B cell (primary cell): ENCODE data around the gene MALRD1. TPM values are rescaled to one million over a fixed set of nuclear protein-coding genes. Genes with fewer than 3 reads are reported as not detected.

Experiments
- ATAC-seq: fragments of 200-7000 bp; cut with Tn5 transposase; one replicate; pipeline ENCODE4 v1.10.0; 2021; ENCODE audit warnings: low read depth, mild to moderate bottlenecking, moderate number of reproducible peaks, moderate library complexity
- CTCF ChIA-PET: fragments of 350-600 bp; sonication (Branson Sonifier 250); formaldehyde crosslinking; loops from one replicate; lab custom pipeline; 2021; ENCODE audit warnings: antibody characterized with exemption, inconsistent platforms; lab: Charles Lee
- POLR2A ChIA-PET: fragments of 350-600 bp; sonication (Branson Sonifier 250); formaldehyde crosslinking; loops from one replicate; lab custom pipeline; 2021; ENCODE audit warnings: antibody characterized with exemption; lab: Charles Lee
- DNase-seq: peaks from one replicate; pipeline ENCODE4 v3.0.0; 2013
- H2AFZ ChIP-seq: 2 replicates; pipeline ENCODE4 v1.6.1; 2012; ENCODE audit warnings: mild to moderate bottlenecking, low read depth, low read length; ENCODE audit not compliant: insufficient read depth, poor library complexity, severe bottlenecking
- H3K27ac ChIP-seq, 2 donors: 1 replicate in 1 of 2; 2 replicates in 1 of 2; pipeline ENCODE4 v1.5.1; 2012 to 2013; ENCODE audit warnings: low read length in 2 of 2, mild to moderate bottlenecking in 2 of 2, moderate library complexity in 1 of 2
- H3K27me3 ChIP-seq, 4 experiments: fragments of 200-600 bp in 1 of 4; sonication (generic) in 1 of 4; replicated peaks in 1 of 4; 1 replicate in 2 of 4; 2 replicates in 2 of 4; pipeline versions ENCODE4 v1.6.1 to v1.7.0; 2013 to 2016; ENCODE audit warnings: low read length in 3 of 4, mild to moderate bottlenecking in 2 of 4, mixed read lengths in 1 of 4, moderate library complexity in 1 of 4; ENCODE audit not compliant: insufficient read depth in 4 of 4, control insufficient read depth in 3 of 4; ENCODE audit errors: control extremely low read depth in 1 of 4
- H3K36me3 ChIP-seq, 2 experiments: replicated peaks in 1 of 2; 1 replicate in 1 of 2; 2 replicates in 1 of 2; pipeline versions ENCODE4 v1.6.1 to v1.7.1; 2013; ENCODE audit warnings: low read length in 1 of 2; ENCODE audit not compliant: insufficient read depth in 2 of 2, control insufficient read depth in 1 of 2; ENCODE audit errors: control extremely low read depth in 1 of 2, extremely low read depth in 1 of 2
- H3K4me1 ChIP-seq, 2 donors: fragments of 200-600 bp in 1 of 2; sonication (generic) in 1 of 2; 1 replicate in 1 of 2; 2 replicates in 1 of 2; pipeline versions ENCODE4 v1.5.1 to v1.6.1; 2013 to 2017; ENCODE audit warnings: low read length in 2 of 2; ENCODE audit not compliant: control insufficient read depth in 2 of 2, insufficient read depth in 2 of 2
- H3K4me2 ChIP-seq: replicated peaks from 2 replicates; pipeline ENCODE3; 2012; ENCODE audit warnings: mild to moderate bottlenecking, low read depth, low read length; ENCODE audit not compliant: poor library complexity, severe bottlenecking
- H3K4me3 ChIP-seq, 5 experiments: fragments of 200-600 bp in 1 of 5; sonication (generic) in 1 of 5; 1 replicate in 3 of 5; 2 replicates in 2 of 5; pipeline versions ENCODE4 v1.5.1 to v1.7.0; 2011 to 2016; ENCODE audit warnings: low read length in 4 of 5, mild to moderate bottlenecking in 4 of 5, low read depth in 2 of 5, control low read depth in 1 of 5, moderate library complexity in 1 of 5; ENCODE audit not compliant: insufficient read depth in 1 of 5; ENCODE audit errors: control extremely low read depth in 1 of 5, extremely low read depth in 1 of 5
- H3K79me2 ChIP-seq: fragments of 200-600 bp; sonication (generic); one replicate; pipeline ENCODE4 v1.6.0; 2016; ENCODE audit warnings: low read length; ENCODE audit not compliant: control insufficient read depth, insufficient read depth
- H3K9ac ChIP-seq: fragments of 200-600 bp; sonication (generic); 2 replicates; pipeline ENCODE4 v1.6.1; 2017; ENCODE audit warnings: mild to moderate bottlenecking, low read length, moderate library complexity
- H3K9me3 ChIP-seq, 3 donors: one replicate each; pipeline versions ENCODE4 v1.6.1 to v1.7.1; 2013; ENCODE audit warnings: low read length in 2 of 3; ENCODE audit not compliant: control insufficient read depth in 2 of 3, insufficient read depth in 1 of 3; ENCODE audit errors: control extremely low read depth in 1 of 3
- H4K20me1 ChIP-seq: 2 replicates; pipeline ENCODE4 v1.6.0; 2012; ENCODE audit warnings: mild to moderate bottlenecking, low read length; ENCODE audit not compliant: insufficient read depth, control insufficient read depth, poor library complexity, severe bottlenecking
- H3K27ac Mint-ChIP-seq: one replicate; pipeline ENCODE4 v1.8.0; 2021; ENCODE audit warnings: mixed read lengths
- H3K27me3 Mint-ChIP-seq: one replicate; pipeline ENCODE4 v1.8.0; 2021; ENCODE audit warnings: mixed read lengths
- H3K4me1 Mint-ChIP-seq: one replicate; pipeline ENCODE4 v1.8.0; 2021; ENCODE audit warnings: mixed read lengths
- H3K4me3 Mint-ChIP-seq: one replicate; pipeline ENCODE4 v1.8.0; 2021; ENCODE audit warnings: mixed read lengths
- H3K9me3 Mint-ChIP-seq: one replicate; pipeline ENCODE4 v1.8.0; 2022; ENCODE audit warnings: mixed read lengths; ENCODE audit not compliant: insufficient read depth
- CTCF ChIP-seq: fragments of 200-600 bp; IDR thresholded peaks from one replicate; pipeline ENCODE4 v1.8.0; 2022; ENCODE audit warnings: antibody characterized with exemption, mild to moderate bottlenecking
- EZH2 ChIP-seq: IDR thresholded peaks from 2 replicates; pipeline ENCODE4 v1.6.1; 2012; ENCODE audit warnings: borderline replicate concordance, low read depth, mild to moderate bottlenecking, moderate library complexity, low read length; ENCODE audit not compliant: insufficient read depth, poor library complexity, severe bottlenecking
- WGBS: methylation state at CpG from one replicate; pipeline ENCODE4 v1.1.5; 2013; ENCODE audit warnings: missing lambda C conversion rate; ENCODE audit not compliant: insufficient coverage; 5-methylcytosine and 5-hydroxymethylcytosine counted together
- intact Hi-C: fragments of 100-400 bp; cut with micrococcal nuclease; formaldehyde crosslinking; loops from one replicate; pipeline ENCODE4 v1.10.0; 2022
- polyA plus RNA-seq: library from polyadenylated mRNA; depleted of rRNA; stranded (reverse); fragments of >200 nt; gene quantifications from 2 replicates; pipeline ENCODE4 v1.2.3, GENCODE V29; 2012
- total RNA-seq, 2 donors: library from RNA; stranded (reverse); fragments of 120-200 nt in 1 of 2; gene quantifications; 1 replicate in 1 of 2; 2 replicates in 1 of 2; pipeline versions ENCODE4 v1.2.3 to v1.2.4, GENCODE V29; 2013 to 2022

The MALRD1 gene
- total and polyA plus RNA-seq, 2 donors (not counting 1 experiment from before 2014, with no cell fraction given), result not detected

GRCh38 chr10:19546224-19546623 is 497.6 kb downstream of the MALRD1 start:
- CTCF ChIA-PET, result no interaction called here
- Histone ChIP-seq H4K20me1 (no peaks in the 10 kb centered on the region), H3K36me3 (no peaks in the 10 kb centered on the region), H3K4me1 (no peaks in the 10 kb centered on the region), H3K9ac (no peak overlapping the region), H3K4me2 (no peak overlapping the region), H3K27ac (no peak overlapping the region), H2AFZ (no peak overlapping the region), H3K4me3 (no peak overlapping the region), H3K79me2 (no peaks in the 10 kb centered on the region), H3K9me3 (no peaks in the 10 kb centered on the region), H3K27me3 (no peaks in the 10 kb centered on the region)
- POLR2A ChIA-PET, result no interaction called here
- Mint-ChIP-seq H3K27me3 (no peaks in the 10 kb centered on the region), H3K27ac (no peak overlapping the region), H3K4me3 (no peak overlapping the region), H3K4me1 (no peaks in the 10 kb centered on the region), H3K9me3 (peaks cover 4% of the 10 kb centered on the region)
- DNase-seq (no peak), ATAC-seq (no peak)
- intact Hi-C loops, result no loop called here
- TF ChIP-seq EZH2 (no peak), CTCF (no peak)
- no CpG with 5 or more reads among the region's 3 CpGs for WGBS

- H3K27me3 ChIP-seq, result no peaks in the 10 kb centered on the region
- H3K9ac ChIP-seq, result no peak overlapping the region
- DNase-seq (no peak), ATAC-seq (no peak)
- 100% methylated on average over 1 of the region's 2 CpGs for WGBS
- H3K9me3 Mint-ChIP-seq, result peaks cover 8% of the 10 kb centered on the region
- H3K27ac Mint-ChIP-seq, result no peak overlapping the region
- intact Hi-C loops, result no loop called here
- no peaks in the 10 kb centered on the region for H3K27me3 Mint-ChIP-seq
- no peak for TF ChIP-seq EZH2
- no peak for TF ChIP-seq CTCF
- CTCF ChIA-PET, result no interaction called here
- no peaks in the 10 kb centered on the region for H3K36me3 ChIP-seq
- H3K4me1 ChIP-seq, result no peaks in the 10 kb centered on the region
- H2AFZ ChIP-seq, result no peak overlapping the region
- H3K79me2 ChIP-seq, result no peaks in the 10 kb centered on the region
- no peak overlapping the region for H3K4me3 Mint-ChIP-seq
- no peak overlapping the region for H3K4me3 ChIP-seq
- POLR2A ChIA-PET, result no interaction called here
- H3K4me2 ChIP-seq, result no peak overlapping the region
- H4K20me1 ChIP-seq, result no peaks in the 10 kb centered on the region
- no peak overlapping the region for H3K27ac ChIP-seq
- no peaks in the 10 kb centered on the region for H3K9me3 ChIP-seq
- H3K4me1 Mint-ChIP-seq, result no peaks in the 10 kb centered on the region
These were observed 500.9 kb downstream of the MALRD1 start for GRCh38 chr10:19549503-19549902.
